Loucy (cell line): Measurements from ENCODE around the gene BICD1.

Experiments used
- H2AFZ ChIP-seq: fragments of 200-600 bp; sonication (generic); 2 replicates; pipeline ENCODE4 v1.6.0; 2016; ENCODE audit warnings: antibody characterized with exemption, mild to moderate bottlenecking, low read length, moderate library complexity
- H3F3A ChIP-seq: fragments of 200-600 bp; 2 replicates; pipeline ENCODE4 v1.6.0; 2016; ENCODE audit warnings: antibody characterized with exemption, low read depth, mild to moderate bottlenecking
- H3K27me3 ChIP-seq: fragments of 200-600 bp; sonication (generic); 2 replicates; pipeline ENCODE4 v1.6.1; 2014; ENCODE audit warnings: low read length, mild to moderate bottlenecking; ENCODE audit not compliant: insufficient read depth, poor library complexity, severe bottlenecking
- H3K36me3 ChIP-seq: fragments of 200-600 bp; sonication (generic); 2 replicates; pipeline ENCODE4 v1.6.1; 2016; ENCODE audit warnings: low read length; ENCODE audit not compliant: insufficient read depth
- H3K4me1 ChIP-seq: fragments of 200-600 bp; sonication (generic); 2 replicates; pipeline ENCODE4 v1.5.1; 2014; ENCODE audit warnings: low read length, mild to moderate bottlenecking; ENCODE audit not compliant: insufficient read depth, poor library complexity, severe bottlenecking
- H3K4me2 ChIP-seq: fragments of 200-600 bp; sonication (generic); 2 replicates; pipeline ENCODE4 v1.6.0; 2014; ENCODE audit warnings: antibody characterized with exemption, low read length, low read depth, mild to moderate bottlenecking; ENCODE audit not compliant: poor library complexity, severe bottlenecking
- H3K4me3 ChIP-seq: fragments of 200-600 bp; sonication (generic); 2 replicates; pipeline ENCODE4 v1.5.1; 2014; ENCODE audit warnings: low read length, mild to moderate bottlenecking, mixed read lengths; ENCODE audit not compliant: poor library complexity, severe bottlenecking
- H3K79me2 ChIP-seq: fragments of 200-600 bp; sonication (generic); 2 replicates; pipeline ENCODE4 v1.6.1; 2014; ENCODE audit warnings: low read length; ENCODE audit not compliant: insufficient read depth
- H3K9ac ChIP-seq: fragments of 200-600 bp; sonication (generic); 2 replicates; pipeline ENCODE4 v1.6.0; 2014; ENCODE audit warnings: mild to moderate bottlenecking, low read depth, low read length, moderate library complexity; ENCODE audit not compliant: poor library complexity, severe bottlenecking
- H3K9me2 ChIP-seq: fragments of 200-600 bp; sonication (generic); replicated peaks from 2 replicates; pipeline ENCODE4 v1.6.1; 2016; ENCODE audit warnings: low read depth, low read length, mixed read lengths
- H3K9me3 ChIP-seq: fragments of 200-600 bp; sonication (generic); 2 replicates; pipeline ENCODE4 v1.6.1; 2014; ENCODE audit warnings: mild to moderate bottlenecking, antibody characterized with exemption, low read length, low read depth; ENCODE audit not compliant: insufficient read depth
- H4K20me1 ChIP-seq: fragments of 200-600 bp; sonication (generic); 2 replicates; pipeline ENCODE4 v1.6.0; 2014; ENCODE audit warnings: antibody characterized with exemption, low read length, mild to moderate bottlenecking; ENCODE audit not compliant: insufficient read depth, poor library complexity, severe bottlenecking
- CTCF ChIP-seq: fragments of 200-600 bp; sonication (generic); conservative IDR thresholded peaks from 2 replicates; pipeline ENCODE4 v1.5.1; 2014; ENCODE audit warnings: mild to moderate bottlenecking, antibody characterized with exemption, low read length
- EZH2phosphoT487 ChIP-seq: fragments of 200-600 bp; IDR thresholded peaks from 2 replicates; pipeline ENCODE4 v1.6.1; 2018; ENCODE audit warnings: antibody characterized with exemption, mild to moderate bottlenecking, moderate library complexity, borderline replicate concordance

The BICD1 gene

GRCh38 chr12:32331133-32331532, 224.5 kb downstream of the BICD1 start:
- H3K79me2 ChIP-seq = no peaks in the 10 kb centered on the region
- no peaks in the 10 kb centered on the region for H3K36me3 ChIP-seq
- no peak overlapping the region for H3K4me2 ChIP-seq
- no peak overlapping the region for H2AFZ ChIP-seq
- no peak overlapping the region for H3K9ac ChIP-seq
- H3K9me2 ChIP-seq = no peaks in the 10 kb centered on the region
- no peaks in the 10 kb centered on the region for H3K9me3 ChIP-seq
- no peaks in the 10 kb centered on the region for H3K4me1 ChIP-seq
- H3K27me3 ChIP-seq = no peaks in the 10 kb centered on the region
- no peaks in the 10 kb centered on the region for H4K20me1 ChIP-seq
- TF ChIP-seq CTCF = no peak
- no peak for TF ChIP-seq EZH2phosphoT487
- H3F3A ChIP-seq = no peaks in the 10 kb centered on the region
- no peak overlapping the region for H3K4me3 ChIP-seq

DNA sequence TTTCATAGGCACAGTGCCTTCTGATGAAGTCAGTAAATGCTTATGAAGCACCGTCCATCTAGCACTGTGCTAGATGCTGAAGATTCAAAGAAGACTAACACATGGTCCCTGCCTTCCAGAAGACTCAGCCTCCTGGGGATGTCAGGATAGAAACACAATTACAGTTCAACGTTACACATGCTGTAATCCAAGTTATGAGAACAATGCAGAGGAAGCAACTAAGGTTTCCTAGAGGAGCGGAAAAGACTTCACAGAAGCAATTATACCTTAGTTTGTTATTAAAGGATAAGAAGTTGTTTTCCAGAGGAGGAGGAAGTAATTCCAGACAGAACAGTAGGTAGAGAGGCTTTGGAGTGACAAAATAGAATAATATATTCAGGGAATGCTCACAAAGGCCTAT, 225.8 kb downstream of the BICD1 start:
- Histone ChIP-seq H3K4me1 (no peaks in the 10 kb centered on the region), H3K27me3 (no peaks in the 10 kb centered on the region), H2AFZ (no peak overlapping the region), H3F3A (no peaks in the 10 kb centered on the region), H3K4me3 (no peak overlapping the region), H3K9ac (no peak overlapping the region), H3K4me2 (no peak overlapping the region), H3K9me3 (no peaks in the 10 kb centered on the region), H3K79me2 (no peaks in the 10 kb centered on the region), H3K9me2 (no peaks in the 10 kb centered on the region), H4K20me1 (no peaks in the 10 kb centered on the region), H3K36me3 (no peaks in the 10 kb centered on the region)
- TF ChIP-seq EZH2phosphoT487 (no peak), CTCF (no peak)

- no peaks in the 10 kb centered on the region for H3K27me3 ChIP-seq
- H2AFZ ChIP-seq = no peak overlapping the region
- no peaks in the 10 kb centered on the region for H3K36me3 ChIP-seq
- no peaks in the 10 kb centered on the region for H3K79me2 ChIP-seq
- H3K9me2 ChIP-seq = no peaks in the 10 kb centered on the region
- H3K9ac ChIP-seq = no peak overlapping the region
- no peaks in the 10 kb centered on the region for H4K20me1 ChIP-seq
- H3K4me3 ChIP-seq = no peak overlapping the region
- no peaks in the 10 kb centered on the region for H3K4me1 ChIP-seq
- H3K9me3 ChIP-seq = no peaks in the 10 kb centered on the region
- H3K4me2 ChIP-seq = no peak overlapping the region
- H3F3A ChIP-seq = no peaks in the 10 kb centered on the region; the same call in 1 of the 2 replicates
- TF ChIP-seq EZH2phosphoT487 (no peak), CTCF (no peak)
Measured at GRCh38 chr12:32334371-32334777, 227.7 kb downstream of the BICD1 start.
